NT2/D1 (cell line): Measurements from ENCODE around the gene ARHGAP30.
"Not testable (repeated sequence)": the region's sequence is repeated elsewhere in the genome, so short reads cannot be mapped to it uniquely, and the experiment has no call there.

ENCODE experiments used
- DNase-seq: peaks from one replicate; pipeline ENCODE4 v3.0.0-alpha.2; 2011; ENCODE audit warnings: low read depth, low spot score
- H3K27me3 ChIP-seq: 2 replicates; pipeline ENCODE4 v1.6.0; 2011; ENCODE audit warnings: mild to moderate bottlenecking; ENCODE audit not compliant: insufficient read length, insufficient read depth
- H3K36me3 ChIP-seq: 2 replicates; pipeline ENCODE4 v1.6.1; 2011; ENCODE audit warnings: mild to moderate bottlenecking, low read length, mixed read lengths; ENCODE audit not compliant: insufficient read depth, insufficient read length
- H3K4me1 ChIP-seq: 2 replicates; pipeline ENCODE4 v1.5.1; 2011; ENCODE audit not compliant: insufficient read depth, insufficient read length
- H3K4me3 ChIP-seq: 2 replicates; pipeline ENCODE4 v1.5.1; 2011; ENCODE audit warnings: low read depth; ENCODE audit not compliant: insufficient read length
- H3K9ac ChIP-seq: 2 replicates; pipeline ENCODE4 v1.6.0; 2011; ENCODE audit warnings: low read depth; ENCODE audit not compliant: insufficient read length
- H3K9me3 ChIP-seq: 2 replicates; pipeline ENCODE4 v1.5.1; 2011; ENCODE audit warnings: mild to moderate bottlenecking, low read length; ENCODE audit not compliant: insufficient read depth
- SUZ12 ChIP-seq: IDR thresholded peaks from 2 replicates; pipeline ENCODE4 v1.6.1; 2011; ENCODE audit not compliant: insufficient read length, insufficient read depth; ENCODE audit errors: extremely low read depth
- YY1 ChIP-seq: IDR thresholded peaks from 2 replicates; pipeline ENCODE4 v1.6.1; 2011; ENCODE audit not compliant: insufficient read length, insufficient read depth
- ZNF274 ChIP-seq: IDR thresholded peaks from 2 replicates; pipeline ENCODE4 v1.6.1; 2011; ENCODE audit warnings: mild to moderate bottlenecking, low read depth, low read length

ARHGAP30 gene

DNA sequence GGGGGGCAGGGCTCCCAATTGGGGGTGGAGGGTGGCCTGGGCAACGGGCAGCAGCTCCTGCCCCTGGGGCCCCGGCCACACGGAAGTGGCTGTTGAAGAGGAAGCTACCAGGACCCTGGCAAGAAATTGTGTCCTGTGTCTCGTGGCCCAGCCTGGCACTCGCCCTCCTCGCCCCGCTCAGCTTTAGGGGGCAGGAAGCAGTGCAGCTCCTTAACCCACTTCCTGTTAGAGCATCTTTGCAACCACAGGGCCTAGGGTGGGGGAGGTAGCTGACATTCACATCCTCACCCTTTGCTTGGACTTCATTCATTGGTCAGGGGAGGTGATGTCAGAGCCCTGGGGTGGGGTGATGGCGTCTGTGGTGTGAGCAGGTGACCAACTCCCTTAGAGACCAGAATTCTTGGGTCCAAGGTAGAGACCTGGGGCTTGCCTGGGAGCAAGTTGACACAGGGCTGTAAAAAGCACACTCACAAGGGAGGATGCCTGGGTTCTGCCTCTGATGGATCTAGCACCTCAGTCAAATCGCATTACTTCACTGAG, at the start of gene ARHGAP30:
TSS of gene ARHGAP30 (minus strand) at position 161 of the 540 bp plus-strand sequence. CDS start 267 bp downstream, outside the sequence.
- no peak for TF ChIP-seq ZNF274
- no peak for TF ChIP-seq SUZ12
- no peak for TF ChIP-seq YY1
- DNase-seq: no peak
- H3K27me3 ChIP-seq: no peaks in the 10 kb centered on the region
- peaks cover 8% of the 10 kb centered on the region; the same call in 1 of the 2 replicates for H3K9me3 ChIP-seq
- peaks cover 7% of the 10 kb centered on the region for H3K4me1 ChIP-seq
- H3K4me3 ChIP-seq: no peak within 1 kb of the TSS
- H3K9ac ChIP-seq: no peak within 1 kb of the TSS
- H3K36me3 ChIP-seq: no peaks in the 10 kb centered on the region

GRCh38 chr1:161117759-161118581, 48.3 kb upstream of the ARHGAP30 start, which contains the start of the genes NIT1 and PFDN2:
Gene NIT1 (plus strand): TSS chr1:161118105. CDS start chr1:161118177, 72 bp downstream.
Gene PFDN2 (minus strand): TSS chr1:161118037. CDS start chr1:161118026, 11 bp downstream.
- no peak for TF ChIP-seq SUZ12
- peak; percentile 90 for TF ChIP-seq YY1
- TF ChIP-seq ZNF274: no peak
- Histone ChIP-seq H3K27me3 (no peaks in the 10 kb centered on the region), H3K9ac (peak within 1 kb of the TSS; percentile 90), H3K36me3 (peaks cover 74% of the 10 kb centered on the region), H3K4me1 (peaks cover 10% of the 10 kb centered on the region), H3K9me3 (no peaks in the 10 kb centered on the region), H3K4me3 (peak within 1 kb of the TSS; percentile 91)
- peak; percentile 93 for DNase-seq

DNA sequence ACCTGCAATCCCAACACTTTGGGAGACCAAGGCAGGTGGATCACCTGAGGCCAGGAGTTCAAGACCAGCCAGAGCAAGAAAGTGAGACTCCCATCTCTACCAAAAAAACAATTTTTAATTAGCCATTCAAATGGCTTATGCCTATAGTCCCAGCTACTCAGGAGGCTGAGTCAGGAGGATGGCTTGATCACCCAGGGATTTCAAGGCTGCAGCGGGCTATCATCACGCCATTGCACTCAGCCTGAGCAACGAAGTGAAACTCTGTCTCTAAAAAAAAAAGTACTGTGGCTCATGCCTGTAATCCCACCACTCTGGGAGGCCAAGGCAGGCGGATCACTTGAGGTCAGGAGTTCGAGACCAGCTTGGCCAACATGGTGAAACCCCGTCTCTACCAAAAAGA, 46.3 kb upstream of the ARHGAP30 start:
- not testable (repeated sequence) for H3K9ac ChIP-seq, DNase-seq, H3K9me3 ChIP-seq, H3K27me3 ChIP-seq, H3K4me3 ChIP-seq, H3K4me1 ChIP-seq
- H3K36me3 ChIP-seq: peaks cover 64% of the 10 kb centered on the region

- Histone ChIP-seq H3K9me3 (no peaks in the 10 kb centered on the region), H3K9ac (no peak overlapping the region), H3K4me1 (peaks cover 10% of the 10 kb centered on the region), H3K4me3 (no peak overlapping the region), H3K27me3 (no peaks in the 10 kb centered on the region), H3K36me3 (peaks cover 61% of the 10 kb centered on the region)
- no peak for TF ChIP-seq YY1
- no peak for TF ChIP-seq SUZ12
- TF ChIP-seq ZNF274: no peak
- DNase-seq: no peak
Observed at GRCh38 chr1:161115132-161115711, 45.5 kb upstream of the ARHGAP30 start.

GRCh38 chr1:161114556-161114955, 44.9 kb upstream of the ARHGAP30 start:
- Histone ChIP-seq H3K36me3 (peaks cover 61% of the 10 kb centered on the region), H3K4me1 (peaks cover 7% of the 10 kb centered on the region)

GRCh38 chr1:161113915-161114314, 44.2 kb upstream of the ARHGAP30 start:
- Histone ChIP-seq H3K36me3 (peaks cover 61% of the 10 kb centered on the region), H3K4me3 (no peak overlapping the region), H3K4me1 (peaks cover 3% of the 10 kb centered on the region), H3K27me3 (no peaks in the 10 kb centered on the region), H3K9me3 (no peaks in the 10 kb centered on the region), H3K9ac (no peak overlapping the region)
- DNase-seq: no peak
- TF ChIP-seq ZNF274 (no peak), YY1 (no peak), SUZ12 (no peak)

More at GRCh38 chr1:161114556-161114955, 44.9 kb upstream of the ARHGAP30 start:
- TF ChIP-seq YY1 (no peak), SUZ12 (no peak), ZNF274 (no peak)
- H3K9me3 ChIP-seq: no peaks in the 10 kb centered on the region
- H3K4me3 ChIP-seq: no peak overlapping the region
- DNase-seq: no peak
- H3K9ac ChIP-seq: no peak overlapping the region
- no peaks in the 10 kb centered on the region for H3K27me3 ChIP-seq

DNA sequence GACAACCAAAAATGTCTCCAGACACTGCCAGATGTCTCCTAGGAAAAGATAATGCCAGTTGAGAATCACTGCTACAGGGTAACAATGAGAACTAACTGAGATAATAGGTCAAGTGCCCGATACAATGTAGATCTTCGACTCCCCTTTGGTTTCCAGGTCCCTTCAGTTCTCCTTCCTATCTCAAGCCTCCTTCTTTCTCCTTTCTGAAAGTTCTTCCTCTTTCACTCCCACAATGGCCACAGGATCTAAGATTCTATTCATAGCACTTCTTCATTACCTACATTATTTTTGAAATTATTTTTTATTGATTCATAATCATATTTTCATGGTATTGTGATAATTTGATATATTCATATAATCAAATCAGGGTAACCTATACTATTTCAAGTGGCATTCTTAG, 41.8 kb upstream of the ARHGAP30 start:
- Histone ChIP-seq H3K36me3 (peaks cover 66% of the 10 kb centered on the region), H3K4me1 (no peaks in the 10 kb centered on the region)
- no peak for TF ChIP-seq YY1
- no peak for TF ChIP-seq SUZ12
- no peak for TF ChIP-seq ZNF274

More for the DNA sequence above, 41.8 kb upstream of the ARHGAP30 start:
- no peaks in the 10 kb centered on the region for H3K27me3 ChIP-seq
- H3K9me3 ChIP-seq: no peaks in the 10 kb centered on the region
- no peak overlapping the region for H3K9ac ChIP-seq
- no peak overlapping the region for H3K4me3 ChIP-seq
- DNase-seq: no peak
